ENCODE results near the gene TEX9. TPM values are rescaled to one million over a fixed set of nuclear protein-coding genes. Genes with fewer than 3 reads are reported as not detected.
A peak's percentile ranks its signal among the peaks of the same experiment; 100 is the strongest.

Gene TEX9
- total and polyA plus RNA-seq, 7 experiments from 2014 or later = 0.44 to 3.1 (median 1.7) TPM

- no peaks in the 10 kb centered on the region for H3K9me3 Mint-ChIP-seq
- DNase-seq (peak in 5 of 9 donors; percentile 14 to 43 (median 32)), ATAC-seq (peak; percentile 36)
- Histone ChIP-seq H3K27ac (ENCODE audit: low read depth, low read length) (no peak overlapping the region), H3K36me3 (ENCODE audit: control insufficient read depth in 2 of 3, insufficient read depth in 3 of 3, low read length in 3 of 3) (no peaks in the 10 kb centered on the region), H3K27me3 (ENCODE audit: control insufficient read depth in 2 of 2, insufficient read depth in 2 of 2, low read length in 2 of 2) (no peaks in the 10 kb centered on the region), H3K9me3 (ENCODE audit: control insufficient read depth in 2 of 3, low read length in 3 of 3) (no peaks in the 10 kb centered on the region), H3K4me1 (ENCODE audit: control insufficient read depth in 2 of 2, insufficient read depth in 2 of 2, low read length in 2 of 2) (peaks cover 0 to 5% of the 10 kb centered on the region in 2 donors), H3K4me3 (ENCODE audit: low read length) (peak overlapping the region; percentile 17)
- ChIA-PET POLR2A (no interaction called here), CTCF (interaction anchor here (1.7 kb wide), 1 partner anchor 22 kb away, joined by 3 read pairs; no protein-coding TSS in a partner anchor)
- intact Hi-C loops (cut with micrococcal nuclease) = loop anchor here in 1 of 2 donors (5.0 kb wide), 1 partner anchor 101 kb away; the partner anchor contains the start of gene TEX9
- peak overlapping the region; percentile 50 to 87 (median 74) for H3K27ac Mint-ChIP-seq
- H3K4me1 Mint-ChIP-seq = peaks cover 12 to 36% (median 27%) of the 10 kb centered on the region in 7 donors
- peak overlapping the region; percentile 67 to 96 (median 90) for H3K4me3 Mint-ChIP-seq
- peaks cover 15 to 49% (median 21%) of the 10 kb centered on the region in 5 donors for H3K27me3 Mint-ChIP-seq
- no peaks in the 10 kb centered on the region for H3K36me3 Mint-ChIP-seq
Measured at GRCh38 chr15:56468401-56468800, 103.2 kb downstream of the TEX9 start.

- DNase-seq (no peak), ATAC-seq (no peak)
- Mint-ChIP-seq H3K9me3 (no peaks in the 10 kb centered on the region), H3K27ac (peak overlapping the region in 1 of 9 donors; percentile 13), H3K4me3 (peak overlapping the region in 1 of 10 donors; percentile 8), H3K27me3 (peaks cover 7 to 41% (median 13%) of the 10 kb centered on the region in 5 donors), H3K36me3 (no peaks in the 10 kb centered on the region), H3K4me1 (peaks cover 10 to 30% (median 22%) of the 10 kb centered on the region in 7 donors)
- Histone ChIP-seq H3K4me3 (ENCODE audit: low read length) (no peak overlapping the region), H3K9me3 (ENCODE audit: control insufficient read depth in 2 of 3, low read length in 3 of 3) (no peaks in the 10 kb centered on the region), H3K27ac (ENCODE audit: low read depth, low read length) (no peak overlapping the region), H3K36me3 (ENCODE audit: control insufficient read depth in 2 of 3, insufficient read depth in 3 of 3, low read length in 3 of 3) (no peaks in the 10 kb centered on the region), H3K27me3 (ENCODE audit: control insufficient read depth in 2 of 2, insufficient read depth in 2 of 2, low read length in 2 of 2) (no peaks in the 10 kb centered on the region), H3K4me1 (ENCODE audit: control insufficient read depth in 2 of 2, insufficient read depth in 2 of 2, low read length in 2 of 2) (peaks cover 0 to 3% of the 10 kb centered on the region in 2 donors)
- ChIA-PET POLR2A (no interaction called here), CTCF (no interaction called here)
- intact Hi-C loops (cut with micrococcal nuclease) = loop anchor here in 1 of 2 donors (5.0 kb wide), 1 partner anchor 102 kb away; the partner anchor contains the start of gene TEX9
Measured at GRCh38 chr15:56469483-56469882, 104.3 kb downstream of the TEX9 start.

- intact Hi-C loops (cut with micrococcal nuclease) = no loop called here
- Mint-ChIP-seq H3K27me3 (peaks cover 0 to 29% (median 0%) of the 10 kb centered on the region in 5 donors), H3K27ac (no peak overlapping the region), H3K4me3 (no peak overlapping the region), H3K36me3 (no peaks in the 10 kb centered on the region), H3K9me3 (peaks cover 0 to 3% (median 0%) of the 10 kb centered on the region in 11 donors), H3K4me1 (peaks cover 6 to 20% (median 14%) of the 10 kb centered on the region in 7 donors)
- DNase-seq (no peak), ATAC-seq (no peak)
- CTCF ChIA-PET = no interaction called here
- Histone ChIP-seq H3K9me3 (ENCODE audit: control insufficient read depth in 2 of 3, low read length in 3 of 3) (no peaks in the 10 kb centered on the region), H3K4me1 (ENCODE audit: control insufficient read depth in 2 of 2, insufficient read depth in 2 of 2, low read length in 2 of 2) (no peaks in the 10 kb centered on the region), H3K4me3 (ENCODE audit: low read length) (no peak overlapping the region), H3K36me3 (ENCODE audit: control insufficient read depth in 2 of 3, insufficient read depth in 3 of 3, low read length in 3 of 3) (no peaks in the 10 kb centered on the region), H3K27ac (ENCODE audit: low read depth, low read length) (no peak overlapping the region), H3K27me3 (ENCODE audit: control insufficient read depth in 2 of 2, insufficient read depth in 2 of 2, low read length in 2 of 2) (no peaks in the 10 kb centered on the region)
- POLR2A ChIA-PET = no interaction called here
Measured at GRCh38 chr15:56471440-56472069, 106.3 kb downstream of the TEX9 start.

- Mint-ChIP-seq H3K4me1 (peaks cover 6 to 20% (median 14%) of the 10 kb centered on the region in 7 donors), H3K4me3 (no peak overlapping the region), H3K36me3 (no peaks in the 10 kb centered on the region), H3K27ac (no peak overlapping the region), H3K9me3 (peaks cover 0 to 3% (median 0%) of the 10 kb centered on the region in 11 donors), H3K27me3 (peaks cover 0 to 32% (median 0%) of the 10 kb centered on the region in 5 donors)
- no peak overlapping the region for H3K4me3 ChIP-seq (ENCODE audit: low read length)
- ATAC-seq (no peak), DNase-seq (no peak)
- H3K27ac ChIP-seq (ENCODE audit: low read depth, low read length) = no peak overlapping the region
- POLR2A ChIA-PET = no interaction called here
- CTCF ChIA-PET = no interaction called here
- H3K4me1 ChIP-seq (ENCODE audit: control insufficient read depth in 2 of 2, insufficient read depth in 2 of 2, low read length in 2 of 2) = no peaks in the 10 kb centered on the region
- H3K9me3 ChIP-seq (ENCODE audit: control insufficient read depth in 2 of 3, low read length in 3 of 3) = no peaks in the 10 kb centered on the region
- intact Hi-C loops (cut with micrococcal nuclease) = no loop called here
- no peaks in the 10 kb centered on the region for H3K36me3 ChIP-seq (ENCODE audit: control insufficient read depth in 2 of 3, insufficient read depth in 3 of 3, low read length in 3 of 3)
- H3K27me3 ChIP-seq (ENCODE audit: control insufficient read depth in 2 of 2, insufficient read depth in 2 of 2, low read length in 2 of 2) = no peaks in the 10 kb centered on the region
Measured at GRCh38 chr15:56472278-56472677, 107.1 kb downstream of the TEX9 start.

GRCh38 chr15:56473017-56473416, 107.8 kb downstream of the TEX9 start:
- H3K4me3 Mint-ChIP-seq = no peak overlapping the region
- POLR2A ChIA-PET = no interaction called here

GRCh38 chr15:56475351-56475750, 110.1 kb downstream of the TEX9 start:
- intact Hi-C loops (cut with micrococcal nuclease) = no loop called here

More at GRCh38 chr15:56473017-56473416, 107.8 kb downstream of the TEX9 start:
- intact Hi-C loops (cut with micrococcal nuclease) = no loop called here
- CTCF ChIA-PET = no interaction called here
- Histone ChIP-seq H3K9me3 (ENCODE audit: control insufficient read depth in 2 of 3, low read length in 3 of 3) (no peaks in the 10 kb centered on the region), H3K27me3 (ENCODE audit: control insufficient read depth in 2 of 2, insufficient read depth in 2 of 2, low read length in 2 of 2) (no peaks in the 10 kb centered on the region), H3K27ac (ENCODE audit: low read depth, low read length) (no peak overlapping the region), H3K4me1 (ENCODE audit: control insufficient read depth in 2 of 2, insufficient read depth in 2 of 2, low read length in 2 of 2) (no peaks in the 10 kb centered on the region), H3K4me3 (ENCODE audit: low read length) (no peak overlapping the region), H3K36me3 (ENCODE audit: control insufficient read depth in 2 of 3, insufficient read depth in 3 of 3, low read length in 3 of 3) (no peaks in the 10 kb centered on the region)
- Mint-ChIP-seq H3K36me3 (no peaks in the 10 kb centered on the region), H3K27ac (no peak overlapping the region), H3K27me3 (peaks cover 0 to 34% (median under 1%) of the 10 kb centered on the region in 5 donors), H3K4me1 (peaks cover 5 to 16% (median 12%) of the 10 kb centered on the region in 7 donors), H3K9me3 (peaks cover 0 to 6% (median 0%) of the 10 kb centered on the region in 11 donors)
- no peak for ATAC-seq
- DNase-seq = no peak

More at GRCh38 chr15:56475351-56475750, 110.1 kb downstream of the TEX9 start:
- peaks cover 0 to 31% (median 16%) of the 10 kb centered on the region in 5 donors for H3K27me3 Mint-ChIP-seq
- peaks cover 0 to 17% (median 4%) of the 10 kb centered on the region in 11 donors for H3K9me3 Mint-ChIP-seq
- Histone ChIP-seq H3K27me3 (ENCODE audit: control insufficient read depth in 2 of 2, insufficient read depth in 2 of 2, low read length in 2 of 2) (no peaks in the 10 kb centered on the region), H3K4me3 (ENCODE audit: low read length) (no peak overlapping the region), H3K4me1 (ENCODE audit: control insufficient read depth in 2 of 2, insufficient read depth in 2 of 2, low read length in 2 of 2) (no peaks in the 10 kb centered on the region), H3K36me3 (ENCODE audit: control insufficient read depth in 2 of 3, insufficient read depth in 3 of 3, low read length in 3 of 3) (no peaks in the 10 kb centered on the region), H3K27ac (ENCODE audit: low read depth, low read length) (no peak overlapping the region), H3K9me3 (ENCODE audit: control insufficient read depth in 2 of 3, low read length in 3 of 3) (no peaks in the 10 kb centered on the region)
- no peak for DNase-seq
- peaks cover 0 to 4% (median 1%) of the 10 kb centered on the region in 5 donors for H3K36me3 Mint-ChIP-seq
- POLR2A ChIA-PET = no interaction called here
- H3K27ac Mint-ChIP-seq = no peak overlapping the region
- no peak overlapping the region for H3K4me3 Mint-ChIP-seq
- ATAC-seq = no peak
- CTCF ChIA-PET = no interaction called here
- H3K4me1 Mint-ChIP-seq = no peaks in the 10 kb centered on the region
